Epithelial cell of prostate (primary cell): ENCODE results near the gene MTUS2.

Source experiments
- DNase-seq: peaks from one replicate; pipeline ENCODE4 v3.0.0-alpha.2; 2011; ENCODE audit warnings: low read depth, low spot score
- H3K27ac ChIP-seq: fragments of 450-650 bp; 2 replicates; pipeline ENCODE4 v1.5.1; 2017; ENCODE audit warnings: mild to moderate bottlenecking

MTUS2 gene

DNA sequence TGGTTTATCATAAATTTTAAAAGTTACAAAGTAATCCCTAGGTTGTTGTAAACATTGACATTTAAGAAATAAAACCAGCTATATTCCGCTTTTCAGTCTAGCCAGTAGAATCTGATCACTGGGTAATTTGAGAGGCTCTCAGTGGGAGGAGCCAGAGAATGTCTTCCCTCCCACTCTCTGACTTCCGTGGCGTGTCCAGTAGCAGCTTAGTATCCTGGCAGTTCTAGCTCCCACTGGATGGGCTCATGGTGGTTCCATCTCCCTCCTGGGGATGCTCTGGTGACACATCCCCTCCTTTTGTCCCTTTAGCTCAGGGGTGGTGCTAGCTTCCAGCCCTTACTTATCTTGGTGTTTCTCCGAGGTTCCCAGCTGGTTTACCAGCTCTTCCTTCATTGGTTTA, 34.5 kb downstream of the MTUS2 start:
- no peak for DNase-seq
- no peak overlapping the region for H3K27ac ChIP-seq

DNA sequence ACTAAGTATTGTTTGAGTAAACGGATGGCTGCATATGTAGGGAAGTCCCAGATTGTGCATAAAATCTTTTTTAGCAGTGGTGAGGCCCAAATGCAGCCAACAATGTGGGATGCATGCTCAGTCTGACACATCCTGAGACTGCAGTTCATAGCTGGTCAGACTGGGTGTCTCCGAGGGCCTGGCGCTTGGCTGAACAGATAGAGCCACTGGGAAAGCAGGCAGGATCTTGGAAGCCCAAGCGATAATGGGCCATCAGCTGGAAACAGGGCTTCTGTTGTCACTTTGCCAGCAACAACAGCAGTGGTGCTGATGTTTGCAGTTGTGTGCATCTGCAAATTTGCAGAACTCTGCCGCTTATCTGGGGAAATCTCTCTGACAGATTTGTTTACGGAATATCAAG, 36.1 kb downstream of the MTUS2 start:
- no peak overlapping the region for H3K27ac ChIP-seq
- DNase-seq: no peak

GRCh38 chr13:28859069-28859468, 38.9 kb downstream of the MTUS2 start:
- no peak overlapping the region for H3K27ac ChIP-seq
- no peak for DNase-seq

GRCh38 chr13:28859717-28860116, 39.6 kb downstream of the MTUS2 start:
- no peak overlapping the region for H3K27ac ChIP-seq
- DNase-seq: no peak

GRCh38 chr13:28864544-28864943, 44.4 kb downstream of the MTUS2 start:
- no peak overlapping the region for H3K27ac ChIP-seq
- DNase-seq: no peak

DNA sequence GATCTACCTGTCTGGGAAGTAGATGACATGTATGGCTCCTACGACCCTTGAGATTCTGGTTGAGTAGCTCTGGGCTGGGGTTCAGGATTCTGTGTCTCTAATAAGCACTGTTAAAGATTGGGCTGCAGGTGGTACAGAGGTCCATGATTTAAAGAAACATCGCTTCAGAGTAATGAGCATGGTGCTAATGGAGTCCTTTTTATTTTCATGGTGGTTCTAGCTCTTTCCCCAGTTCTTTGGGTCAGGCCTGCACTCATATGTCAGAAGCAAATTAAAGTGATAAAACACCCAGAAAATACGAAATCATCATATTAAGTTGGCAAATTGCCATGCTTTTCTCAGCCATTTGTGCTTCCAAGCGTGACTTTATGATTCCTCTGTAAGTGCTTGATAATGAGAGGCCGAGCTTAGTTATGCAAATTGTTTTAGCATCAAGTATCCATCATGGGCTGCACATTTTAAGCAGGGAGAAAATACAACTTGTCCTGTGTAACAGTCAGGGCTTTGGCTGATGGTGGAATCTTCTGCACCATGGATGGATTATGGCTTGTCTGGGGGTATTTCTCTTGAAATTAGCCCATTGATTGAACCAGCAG, 45.1 kb downstream of the MTUS2 start:
- DNase-seq: no peak

DNA sequence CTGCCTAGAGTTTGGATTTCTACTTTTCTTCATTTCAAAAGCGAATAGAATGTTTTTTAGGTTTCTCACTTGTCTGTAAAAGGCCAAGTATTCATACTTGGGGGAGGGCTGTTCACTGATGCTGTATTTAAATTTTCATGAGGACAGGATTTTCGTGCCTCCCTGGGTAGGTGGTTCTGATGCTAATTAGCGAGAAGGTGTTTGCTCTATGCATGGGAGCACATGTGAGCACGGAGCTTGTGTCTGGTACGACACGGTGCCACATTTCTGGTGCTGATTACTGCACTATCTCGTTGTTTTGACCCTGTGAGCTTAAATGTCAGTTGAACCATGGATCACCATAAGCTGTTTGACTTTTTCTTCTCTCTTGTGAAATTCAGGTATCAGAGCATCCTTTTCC, 45.8 kb downstream of the MTUS2 start:
- DNase-seq: no peak
- no peak overlapping the region for H3K27ac ChIP-seq

More for the DNA sequence above, 45.1 kb downstream of the MTUS2 start:
- no peak overlapping the region for H3K27ac ChIP-seq

DNA sequence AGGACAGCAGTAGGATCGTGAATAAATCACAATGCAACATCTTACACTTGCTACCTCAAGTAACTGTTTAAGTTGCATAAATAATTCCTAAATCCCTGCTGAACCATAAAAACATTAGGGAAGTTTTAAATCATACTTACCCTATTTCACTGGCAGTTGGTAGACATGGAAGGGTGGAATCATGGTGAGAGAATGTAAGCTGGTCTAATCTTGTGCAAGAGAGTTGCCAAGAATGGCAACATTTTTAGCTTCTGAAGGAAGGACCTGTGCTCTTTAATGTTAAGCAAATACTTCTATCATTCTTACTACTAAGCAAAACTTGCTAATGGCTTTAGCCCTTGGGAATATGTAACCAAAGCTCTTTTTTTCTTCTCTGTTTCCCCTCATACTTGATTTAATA, 46.8 kb downstream of the MTUS2 start:
- no peak overlapping the region for H3K27ac ChIP-seq
- DNase-seq: no peak

DNA sequence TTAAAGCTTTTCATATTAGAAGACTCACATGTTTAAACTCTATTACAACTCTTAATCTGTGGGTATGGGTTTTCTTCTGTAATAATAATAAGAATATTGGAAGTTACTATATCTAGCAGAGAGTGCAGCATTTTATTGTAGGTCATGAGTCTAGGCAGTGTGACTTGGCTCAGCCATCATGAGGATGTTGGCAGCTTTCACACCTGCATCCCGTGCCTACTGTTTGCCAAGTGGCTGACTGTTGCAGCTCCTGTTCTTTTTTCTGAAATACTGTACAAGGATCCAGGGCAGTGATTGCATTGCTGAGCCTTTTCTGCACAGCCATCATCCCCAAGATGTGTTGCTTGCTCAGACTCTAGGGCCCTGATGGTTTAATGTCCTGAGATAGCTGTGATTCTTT, 47.4 kb downstream of the MTUS2 start:
- DNase-seq: no peak
- no peak overlapping the region for H3K27ac ChIP-seq

DNA sequence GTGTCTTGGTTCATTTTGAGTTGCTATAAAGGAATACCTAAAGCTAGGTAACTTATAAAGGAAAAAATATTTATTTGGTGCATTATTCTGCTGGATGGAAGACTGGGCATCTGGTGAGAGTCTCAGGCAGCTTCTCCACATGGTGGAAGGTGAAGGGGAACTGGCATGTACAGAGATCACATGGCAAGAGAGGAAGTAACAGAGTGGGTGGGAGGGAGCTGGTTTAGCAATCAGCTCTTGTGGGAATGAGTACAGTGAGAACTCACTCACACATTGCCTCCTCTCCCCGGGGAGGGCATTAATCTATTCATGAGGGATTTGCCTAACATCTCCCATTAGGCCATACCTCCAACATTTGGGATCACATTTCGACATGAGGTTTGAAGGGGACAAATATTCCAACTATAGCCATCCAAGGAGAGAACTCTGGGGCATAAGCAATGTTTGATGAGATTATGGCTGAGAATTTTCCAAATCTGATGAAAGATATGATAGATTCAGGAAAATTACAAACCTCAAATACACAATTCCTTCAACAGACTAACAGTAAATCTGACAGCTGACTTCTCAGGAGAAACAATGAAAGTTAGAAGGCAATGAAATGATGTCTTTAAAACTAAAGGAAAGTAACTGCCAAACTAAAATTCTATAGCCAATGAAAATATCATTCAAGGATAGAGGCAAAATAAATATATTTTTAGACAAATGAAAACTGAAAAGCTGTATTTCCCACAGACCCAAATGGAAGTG, 52.5 kb downstream of the MTUS2 start:
- no peak overlapping the region for H3K27ac ChIP-seq
- DNase-seq: no peak

GRCh38 chr13:28875846-28876615, 55.9 kb downstream of the MTUS2 start:
- H3K27ac ChIP-seq: no peak overlapping the region
- DNase-seq: no peak

- no peak for DNase-seq
Measured at GRCh38 chr13:28877408-28877807, 57.3 kb downstream of the MTUS2 start.

GRCh38 chr13:28885181-28885580, 65.0 kb downstream of the MTUS2 start:
- no peak overlapping the region for H3K27ac ChIP-seq
- DNase-seq: no peak

More at GRCh38 chr13:28877408-28877807, 57.3 kb downstream of the MTUS2 start:
- no peak overlapping the region for H3K27ac ChIP-seq

DNA sequence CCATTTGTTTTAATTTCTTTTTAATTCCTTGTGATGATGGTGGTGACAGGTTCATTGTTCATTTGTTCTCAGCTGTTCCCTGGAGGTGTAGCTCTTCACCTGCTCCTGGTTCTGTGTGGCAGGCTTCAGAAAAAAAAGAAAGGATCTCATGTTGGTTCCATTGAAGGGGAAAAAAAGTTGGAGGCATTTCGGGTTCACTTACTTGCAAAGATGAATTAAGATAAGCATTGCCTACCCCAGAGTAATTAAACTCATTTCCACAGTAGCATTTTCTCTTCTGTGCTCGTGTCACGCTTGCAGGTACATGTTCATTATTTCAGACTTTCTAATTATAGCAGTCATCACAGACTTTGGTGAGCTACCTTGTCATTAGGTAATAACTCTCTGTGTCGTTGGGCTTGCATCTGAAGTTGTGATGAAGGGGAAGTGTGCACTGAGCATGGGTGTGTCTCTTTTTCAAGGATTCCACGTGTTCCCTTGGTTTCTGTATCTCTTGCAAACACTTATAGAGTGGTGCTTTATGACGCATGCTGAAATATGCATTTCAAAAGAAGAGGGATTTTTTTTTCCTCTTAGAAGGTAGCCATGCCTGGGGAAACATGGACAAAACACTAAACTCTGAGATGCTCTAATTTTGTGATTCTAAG, 69.1 kb downstream of the MTUS2 start:
- no peak overlapping the region for H3K27ac ChIP-seq
- DNase-seq: no peak

DNA sequence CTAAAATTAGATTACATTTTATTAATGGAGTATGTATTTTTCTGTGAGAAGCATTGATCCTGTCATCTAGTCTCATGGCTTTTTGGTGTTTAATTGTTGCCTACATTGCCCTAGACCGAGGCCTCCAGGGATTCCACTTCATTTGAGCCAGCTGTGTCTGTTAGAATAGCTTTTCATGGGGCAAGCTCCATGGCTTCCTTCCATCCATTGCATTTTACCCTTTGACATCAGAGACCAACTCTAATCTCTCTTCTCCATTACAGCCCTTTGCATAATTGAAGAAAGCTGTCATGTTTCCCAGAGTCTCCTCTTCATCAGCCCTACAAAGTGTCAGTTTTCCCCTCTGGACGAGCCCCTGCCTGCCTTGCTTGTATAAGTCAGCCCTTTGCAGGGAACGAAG, 70.6 kb downstream of the MTUS2 start:
- no peak for DNase-seq
- H3K27ac ChIP-seq: no peak overlapping the region

DNA sequence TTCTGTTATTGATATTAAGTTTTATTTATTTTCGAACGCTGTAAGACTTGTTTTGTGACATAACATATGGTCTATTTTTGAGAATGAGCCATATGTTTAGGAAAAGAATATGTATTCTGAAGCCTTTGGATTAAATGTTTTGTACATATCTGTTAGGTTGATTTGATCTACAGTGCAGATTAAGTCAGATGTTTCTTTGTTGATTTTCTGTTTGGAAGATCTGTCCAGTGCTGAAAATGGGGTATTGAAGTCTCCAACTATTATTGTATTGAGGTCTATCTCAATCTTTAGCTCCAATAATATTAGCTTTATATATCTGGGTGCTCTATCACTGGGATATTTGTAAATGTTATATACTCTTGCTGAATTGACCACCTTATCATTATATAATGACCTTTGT, 97.9 kb downstream of the MTUS2 start:
- H3K27ac ChIP-seq: no peak overlapping the region
- DNase-seq: no peak

DNA sequence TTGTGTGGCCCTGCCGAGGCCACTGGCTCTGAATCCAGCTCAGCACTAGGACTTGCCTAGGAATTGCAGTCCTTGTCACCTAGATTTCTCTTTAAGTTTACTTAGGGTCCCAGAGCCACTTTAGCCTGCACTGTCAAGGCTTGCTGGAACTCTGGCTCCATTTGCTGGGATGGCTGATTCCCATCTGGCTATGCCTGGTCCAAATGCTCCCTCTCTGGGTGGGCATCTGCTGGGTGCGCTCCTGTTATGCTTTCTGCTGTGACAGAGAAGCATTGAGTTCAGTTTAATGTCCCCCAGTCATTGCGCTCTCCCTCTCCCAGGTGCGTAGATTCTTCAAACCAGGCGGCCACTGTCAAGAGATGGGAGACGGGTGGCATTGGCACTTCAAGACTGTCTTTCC, 102.2 kb downstream of the MTUS2 start:
- no peak overlapping the region for H3K27ac ChIP-seq
- no peak for DNase-seq

DNA sequence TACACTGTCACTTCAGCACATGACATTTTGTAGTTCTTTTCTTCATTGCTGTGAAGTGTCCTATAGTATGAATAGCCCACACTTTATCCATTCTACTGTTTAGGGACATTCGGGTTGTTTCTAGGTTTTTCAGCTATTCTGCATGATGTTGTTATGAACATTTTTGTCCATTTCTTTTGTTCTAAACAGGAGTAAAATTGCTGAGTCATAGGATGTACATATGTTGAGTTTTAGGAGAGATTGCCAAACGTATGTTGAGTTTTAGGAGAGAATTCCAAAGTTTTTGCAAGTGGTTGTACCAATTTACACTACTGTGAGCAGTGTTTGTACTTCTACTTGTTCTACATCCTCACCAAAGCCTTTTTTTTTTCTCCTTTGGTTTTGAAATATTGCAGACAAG, 115.0 kb downstream of the MTUS2 start:
- no peak for DNase-seq
- H3K27ac ChIP-seq: no peak overlapping the region

GRCh38 chr13:28942906-28943305, 122.8 kb downstream of the MTUS2 start:
- H3K27ac ChIP-seq: no peak overlapping the region
- DNase-seq: no peak

DNA sequence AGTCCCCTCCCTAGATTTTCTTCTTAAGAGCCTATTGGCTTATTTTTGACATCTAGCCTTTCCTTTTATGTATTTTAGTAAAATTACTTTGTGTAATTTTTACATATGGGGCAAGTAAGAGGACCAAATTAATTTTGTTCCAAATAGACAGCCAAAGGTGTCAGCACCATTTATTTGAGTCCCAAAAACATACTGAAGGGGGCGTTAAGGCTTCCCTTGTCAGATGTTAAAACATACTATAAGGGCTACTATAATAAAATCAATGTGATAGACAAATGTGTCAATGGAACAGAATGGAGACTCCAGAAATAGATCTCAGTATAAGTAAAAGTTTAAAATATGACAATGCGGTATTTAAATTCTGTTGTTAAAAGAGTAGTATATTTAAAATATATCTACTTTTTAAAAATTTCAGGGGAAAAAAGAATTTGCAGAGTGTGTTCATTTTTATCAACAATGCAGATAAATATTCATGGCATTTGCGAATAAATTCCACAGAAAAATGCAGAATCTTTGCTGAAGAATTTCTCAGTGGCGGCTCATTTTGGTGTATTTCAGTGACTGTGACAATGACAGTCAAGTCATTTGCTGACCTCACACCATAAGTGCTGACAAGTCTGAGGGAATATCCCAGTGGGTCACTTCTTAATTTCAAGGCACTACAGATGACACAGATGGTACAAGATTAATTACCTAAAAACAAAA, 133.7 kb downstream of the MTUS2 start:
- DNase-seq: no peak
- no peak overlapping the region for H3K27ac ChIP-seq

DNA sequence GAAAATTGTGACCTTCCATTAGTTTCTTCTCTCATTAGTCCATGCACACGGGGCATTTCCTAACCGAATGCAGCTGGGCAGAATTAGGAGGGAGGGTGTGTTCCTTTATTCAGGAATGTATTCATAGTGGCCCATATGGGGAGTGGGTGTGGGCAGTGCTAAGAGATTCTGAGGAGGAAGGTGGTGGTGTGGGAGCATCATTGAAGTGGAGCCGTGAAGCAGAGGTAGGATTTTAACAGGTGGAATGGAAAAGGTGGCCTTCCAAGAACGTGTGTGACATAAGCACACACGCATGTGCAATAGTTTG, 134.2 kb downstream of the MTUS2 start:
- DNase-seq: no peak

More for the DNA sequence above, 134.2 kb downstream of the MTUS2 start:
- no peak overlapping the region for H3K27ac ChIP-seq
